ENCODE results near the gene AKR1E2. TPM values are rescaled to one million over a fixed set of nuclear protein-coding genes. Genes with fewer than 3 reads are reported as not detected.

The AKR1E2 gene
- total and polyA plus RNA-seq, 10 of the 15 experiments (the other 5 are each of a cell fraction or from before 2014, with no cell fraction given) = not detected

GRCh38 chr10:4868357-4868657 is 42.3 kb downstream of the AKR1E2 start:
- H3K9ac ChIP-seq (ENCODE audit: control insufficient read depth, insufficient read depth, low read length) = no peak overlapping the region
- H3K27me3 ChIP-seq (replicated peaks in 1 of 2; ENCODE audit: control insufficient read depth in 2 of 2, insufficient read depth in 2 of 2, low read length in 1 of 2) = no peaks in the 10 kb centered on the region
- H3K4me1 ChIP-seq (ENCODE audit: control insufficient read depth, insufficient read depth, low read length) = no peaks in the 10 kb centered on the region
- intact Hi-C loops (cut with micrococcal nuclease; ENCODE audit: unreplicated experiment) (no loop called here), in situ Hi-C loops (cut with MboI) (no loop called here)
- FAIRE-seq (no peak), DNase-seq (ENCODE audit: low read depth, low spot score) (no peak), ATAC-seq (no peak)
- H3K36me3 ChIP-seq (ENCODE audit: control insufficient read depth in 2 of 2, insufficient read depth in 2 of 2, low read length in 1 of 2) = no peaks in the 10 kb centered on the region
- ChIA-PET SMC1A (ENCODE audit: uncharacterized antibody, unreplicated experiment) (no interaction called here), RAD21 (ENCODE audit: unreplicated experiment) (no interaction called here), CTCF (interaction anchor here (0.5 to 1.5 kb wide), 3 partner anchors 16 to 1178 kb away, joined by 3 to 5 read pairs (median 3); no protein-coding TSS in a partner anchor), POLR2A (no interaction called here)
- no peak overlapping the region for H3K4me3 ChIP-seq
- H4K20me1 ChIP-seq (ENCODE audit: control insufficient read depth, insufficient read depth) = no peaks in the 10 kb centered on the region
- H3K4me2 ChIP-seq (ENCODE audit: control insufficient read depth, insufficient read depth) = no peak overlapping the region
- H2AFZ ChIP-seq (ENCODE audit: control insufficient read depth, low read depth, low read length) = no peak overlapping the region
- 14% methylated on average over 3 of the region's 3 CpGs for WGBS (ENCODE audit: insufficient coverage, insufficient replicate concordance, low lambda C conversion rate, missing lambda C conversion rate)
- BruUV-seq (replicated peaks) = no TSS peak
- H3K79me2 ChIP-seq (ENCODE audit: control insufficient read depth, insufficient read depth, low read length) = no peaks in the 10 kb centered on the region
- TF ChIP-seq SRF (IDR thresholded peaks at IDR 0.05; ENCODE audit: low read depth in 2 of 2, low read length in 2 of 2) (no peak), PAX5 (IDR thresholded peaks at IDR 0.05; ENCODE audit: borderline replicate concordance, low read depth, low read length) (no peak), CBFB (IDR thresholded peaks at IDR 0.05; ENCODE audit: low read depth) (no peak), NRF1 (conservative IDR thresholded peaks at IDR 0.05; ENCODE audit: low read depth, low read length) (no peak), ZBTB11 (CRISPR knock-in tag; IDR thresholded peaks at IDR 0.05) (no peak), JUND (IDR thresholded peaks at IDR 0.05; ENCODE audit: low read depth, low read length) (no peak), HDAC6 (IDR thresholded peaks at IDR 0.05; ENCODE audit: unreplicated experiment) (no peak), RBBP5 (conservative IDR thresholded peaks at IDR 0.05) (no peak), CREB1 (IDR thresholded peaks at IDR 0.05; ENCODE audit: low read depth) (no peak), ZNF384 (IDR thresholded peaks at IDR 0.05; ENCODE audit: borderline replicate concordance, low read depth, low read length) (no peak), STAT1 (conservative IDR thresholded peaks at IDR 0.05) (no peak), ETV6 (conservative IDR thresholded peaks at IDR 0.05 in 1 of 2, IDR thresholded peaks at IDR 0.05 in 1 of 2; ENCODE audit: borderline replicate concordance in 1 of 2, low read depth in 1 of 2) (no peak)
- H3K9me3 ChIP-seq (replicated peaks; ENCODE audit: control insufficient read depth, insufficient read depth, low read length) = no peaks in the 10 kb centered on the region
- no peak overlapping the region for H3K27ac ChIP-seq (ENCODE audit: control insufficient read depth, insufficient read depth)

Measured in GM12878 (cell line).